ENCODE measurements around the gene CDH3.

- TF ChIP-seq, protein P1, sequence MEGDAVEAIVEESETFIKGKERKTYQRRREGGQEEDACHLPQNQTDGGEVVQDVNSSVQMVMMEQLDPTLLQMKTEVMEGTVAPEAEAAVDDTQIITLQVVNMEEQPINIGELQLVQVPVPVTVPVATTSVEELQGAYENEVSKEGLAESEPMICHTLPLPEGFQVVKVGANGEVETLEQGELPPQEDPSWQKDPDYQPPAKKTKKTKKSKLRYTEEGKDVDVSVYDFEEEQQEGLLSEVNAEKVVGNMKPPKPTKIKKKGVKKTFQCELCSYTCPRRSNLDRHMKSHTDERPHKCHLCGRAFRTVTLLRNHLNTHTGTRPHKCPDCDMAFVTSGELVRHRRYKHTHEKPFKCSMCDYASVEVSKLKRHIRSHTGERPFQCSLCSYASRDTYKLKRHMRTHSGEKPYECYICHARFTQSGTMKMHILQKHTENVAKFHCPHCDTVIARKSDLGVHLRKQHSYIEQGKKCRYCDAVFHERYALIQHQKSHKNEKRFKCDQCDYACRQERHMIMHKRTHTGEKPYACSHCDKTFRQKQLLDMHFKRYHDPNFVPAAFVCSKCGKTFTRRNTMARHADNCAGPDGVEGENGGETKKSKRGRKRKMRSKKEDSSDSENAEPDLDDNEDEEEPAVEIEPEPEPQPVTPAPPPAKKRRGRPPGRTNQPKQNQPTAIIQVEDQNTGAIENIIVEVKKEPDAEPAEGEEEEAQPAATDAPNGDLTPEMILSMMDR (conservative IDR thresholded peaks at IDR 0.05; ENCODE audit: low read length), result no peak
- TF ChIP-seq EZH2phosphoT487 (IDR thresholded peaks at IDR 0.05; ENCODE audit: borderline replicate concordance), result no peak
Observed at GRCh38 chr16:68636818-68637217, 8.3 kb upstream of the CDH3 start.

Measured in Loucy (cell line).